Right atrium auricular region (tissue), 2 donors: ENCODE measurements around the gene BRWD1. TPM values are rescaled to one million over a fixed set of nuclear protein-coding genes. Genes with fewer than 3 reads are reported as not detected.

Source experiments
- DNase-seq: peaks from one replicate; pipeline ENCODE4 v3.0.0-alpha.2; 2019; ENCODE audit warnings: low spot score
- H3K27ac ChIP-seq, 2 donors: fragments of 200-600 bp; sonication (generic); 1 replicate in 1 of 2; 2 replicates in 1 of 2; pipeline ENCODE4 v1.5.1; 2016 to 2019
- H3K27me3 ChIP-seq, 2 donors: fragments of 200-600 bp; sonication (generic); one replicate each; pipeline versions ENCODE4 v1.5.1 to v1.6.0; 2017 to 2019
- H3K36me3 ChIP-seq: fragments of 200-600 bp; sonication (generic); one replicate; pipeline ENCODE4 v1.5.1; 2016
- H3K4me1 ChIP-seq, 2 donors: fragments of 200-600 bp; sonication (generic); one replicate each; pipeline versions ENCODE4 v1.5.1 to v1.6.0; 2017 to 2019
- H3K4me3 ChIP-seq, 2 donors: fragments of 200-600 bp; sonication (generic); 1 replicate in 1 of 2; 2 replicates in 1 of 2; pipeline ENCODE4 v1.5.1; 2017 to 2019; ENCODE audit warnings: mild to moderate bottlenecking in 1 of 2, moderate library complexity in 1 of 2
- H3K9me3 ChIP-seq, 2 donors: fragments of 200-600 bp; sonication (generic); one replicate each; pipeline ENCODE4 v1.5.1; 2019
- total RNA-seq, 2 donors: library from RNA; depleted of rRNA; stranded (reverse); fragments of >200 nt; gene quantifications; one replicate each; pipeline ENCODE4 v1.1.0, GENCODE V29; 2016
- TF ChIP-seq, protein P1 (sequence below), 2 donors: fragments of 200-600 bp; sonication (generic); IDR thresholded peaks; one replicate each; pipeline ENCODE4 v1.5.1; 2019; ENCODE audit warnings: antibody characterized with exemption in 2 of 2

The BRWD1 gene
- total RNA-seq, 2 donors from 2014 or later: 40.6 TPM

DNA sequence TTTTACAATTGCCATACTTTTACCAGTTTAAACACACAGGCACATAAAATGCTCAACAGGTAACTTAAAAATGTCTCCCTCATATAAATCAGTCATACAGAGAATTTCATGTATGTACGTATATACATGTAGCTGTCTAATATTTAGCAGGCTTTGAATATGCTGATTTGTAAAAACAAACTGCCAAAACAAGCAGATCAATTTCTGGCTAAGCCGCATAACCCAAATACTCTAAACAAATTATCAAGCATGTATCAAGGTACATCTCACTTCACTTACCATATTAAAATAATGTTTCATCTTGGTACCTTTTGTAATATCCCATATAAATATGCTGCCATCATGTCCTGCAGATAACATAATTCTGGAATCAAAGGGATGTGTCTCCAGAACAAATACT lies 43.8 kb downstream of the BRWD1 start:
- no peak overlapping the region for H3K4me3 ChIP-seq
- no peaks in the 10 kb centered on the region for H3K4me1 ChIP-seq
- H3K27ac ChIP-seq: no peak overlapping the region
- H3K36me3 ChIP-seq: peaks cover 74% of the 10 kb centered on the region
- no peaks in the 10 kb centered on the region for H3K9me3 ChIP-seq
- no peak for DNase-seq
- TF ChIP-seq, protein P1, sequence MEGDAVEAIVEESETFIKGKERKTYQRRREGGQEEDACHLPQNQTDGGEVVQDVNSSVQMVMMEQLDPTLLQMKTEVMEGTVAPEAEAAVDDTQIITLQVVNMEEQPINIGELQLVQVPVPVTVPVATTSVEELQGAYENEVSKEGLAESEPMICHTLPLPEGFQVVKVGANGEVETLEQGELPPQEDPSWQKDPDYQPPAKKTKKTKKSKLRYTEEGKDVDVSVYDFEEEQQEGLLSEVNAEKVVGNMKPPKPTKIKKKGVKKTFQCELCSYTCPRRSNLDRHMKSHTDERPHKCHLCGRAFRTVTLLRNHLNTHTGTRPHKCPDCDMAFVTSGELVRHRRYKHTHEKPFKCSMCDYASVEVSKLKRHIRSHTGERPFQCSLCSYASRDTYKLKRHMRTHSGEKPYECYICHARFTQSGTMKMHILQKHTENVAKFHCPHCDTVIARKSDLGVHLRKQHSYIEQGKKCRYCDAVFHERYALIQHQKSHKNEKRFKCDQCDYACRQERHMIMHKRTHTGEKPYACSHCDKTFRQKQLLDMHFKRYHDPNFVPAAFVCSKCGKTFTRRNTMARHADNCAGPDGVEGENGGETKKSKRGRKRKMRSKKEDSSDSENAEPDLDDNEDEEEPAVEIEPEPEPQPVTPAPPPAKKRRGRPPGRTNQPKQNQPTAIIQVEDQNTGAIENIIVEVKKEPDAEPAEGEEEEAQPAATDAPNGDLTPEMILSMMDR (IDR thresholded peaks at IDR 0.05): no peak
- H3K27me3 ChIP-seq: no peaks in the 10 kb centered on the region

DNA sequence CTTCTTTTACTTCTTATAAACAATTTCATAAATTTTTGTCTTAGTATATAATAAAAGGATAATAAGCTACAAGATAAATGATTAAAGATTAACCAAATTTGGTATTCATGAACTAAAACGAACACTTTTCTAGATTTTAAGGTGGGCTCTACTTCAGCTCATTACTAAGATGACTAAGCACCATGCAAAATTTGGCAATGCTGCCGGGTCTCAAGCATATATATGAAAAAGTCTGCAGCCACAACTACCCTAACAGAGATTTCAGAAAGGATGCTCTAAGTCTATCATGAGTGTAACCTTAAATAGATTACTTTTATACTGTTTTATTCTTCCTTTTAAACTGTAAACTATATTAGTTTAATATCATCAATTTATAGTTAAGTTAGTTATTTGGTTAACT lies 47.8 kb downstream of the BRWD1 start:
- no peaks in the 10 kb centered on the region for H3K4me1 ChIP-seq
- H3K4me3 ChIP-seq: no peak overlapping the region
- peaks cover 63% of the 10 kb centered on the region for H3K36me3 ChIP-seq
- TF ChIP-seq, protein P1 (IDR thresholded peaks at IDR 0.05): no peak
- H3K27ac ChIP-seq: no peak overlapping the region
- H3K27me3 ChIP-seq: no peaks in the 10 kb centered on the region
- H3K9me3 ChIP-seq: no peaks in the 10 kb centered on the region
- DNase-seq: no peak

DNA sequence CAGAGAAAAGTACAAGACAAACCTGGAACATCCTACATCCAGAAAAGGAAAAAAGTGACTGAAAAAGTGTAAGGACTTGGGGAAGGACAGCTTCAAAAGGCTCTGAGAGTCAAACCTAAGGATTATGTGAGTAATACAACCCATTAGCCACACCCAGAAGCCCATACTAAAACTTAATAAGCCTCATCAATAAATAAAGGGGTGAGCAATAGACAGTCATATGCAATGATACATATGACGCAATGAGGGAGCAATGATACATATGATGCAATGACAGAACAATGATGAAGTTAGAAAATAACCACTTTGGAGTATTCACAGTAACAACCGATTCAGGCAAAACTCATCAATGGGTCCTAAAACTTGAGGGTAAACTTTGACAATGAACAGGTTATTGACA lies 50.1 kb downstream of the BRWD1 start:
- H3K4me3 ChIP-seq: no peak overlapping the region
- H3K27me3 ChIP-seq: no peaks in the 10 kb centered on the region
- no peaks in the 10 kb centered on the region for H3K9me3 ChIP-seq
- H3K27ac ChIP-seq: no peak overlapping the region
- no peaks in the 10 kb centered on the region for H3K4me1 ChIP-seq
- no peak for DNase-seq
- peaks cover 44% of the 10 kb centered on the region for H3K36me3 ChIP-seq
- TF ChIP-seq, protein P1 (IDR thresholded peaks at IDR 0.05): no peak

DNA sequence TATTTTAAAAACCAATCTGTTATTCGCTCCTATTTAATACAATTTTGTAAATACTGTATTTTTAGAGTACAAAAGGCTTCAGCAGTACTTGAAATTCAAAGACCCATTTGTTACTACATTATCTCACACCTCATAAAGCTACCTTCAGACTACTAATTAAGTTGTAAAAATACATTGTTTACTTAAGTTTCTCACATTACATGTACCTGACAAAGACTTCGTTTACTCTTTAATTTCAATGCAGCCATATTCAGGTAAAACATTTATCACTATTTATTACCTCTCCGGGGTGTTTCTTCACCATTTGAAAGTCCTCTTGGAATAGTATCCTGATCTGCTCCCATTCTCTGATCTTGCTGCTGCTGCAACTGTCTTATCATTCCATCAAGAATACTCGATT lies 55.2 kb downstream of the BRWD1 start:
- no peaks in the 10 kb centered on the region for H3K27me3 ChIP-seq
- TF ChIP-seq, protein P1 (IDR thresholded peaks at IDR 0.05): no peak
- no peak overlapping the region for H3K27ac ChIP-seq
- no peaks in the 10 kb centered on the region for H3K9me3 ChIP-seq
- no peak overlapping the region for H3K4me3 ChIP-seq
- peaks cover 44% of the 10 kb centered on the region for H3K36me3 ChIP-seq
- DNase-seq: no peak
- H3K4me1 ChIP-seq: no peaks in the 10 kb centered on the region

DNA sequence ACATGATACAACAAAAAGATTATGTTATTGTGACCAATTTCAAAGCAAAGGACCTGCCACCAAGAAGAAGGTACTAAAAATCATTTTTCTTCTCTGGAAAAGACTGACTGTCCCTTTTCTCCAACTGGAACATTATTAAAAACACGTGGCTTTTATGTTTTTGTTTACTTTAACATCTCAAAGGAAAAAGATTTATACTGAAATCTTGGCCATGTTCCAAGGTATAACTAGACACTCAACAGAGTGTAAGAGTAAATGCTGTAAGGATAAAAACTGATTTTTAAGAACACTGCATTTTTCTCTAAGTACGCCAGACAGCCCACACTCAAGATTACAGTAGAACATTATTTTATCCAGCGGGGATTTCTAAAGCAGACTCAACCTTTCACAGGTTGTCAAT lies 62.1 kb downstream of the BRWD1 start:
- Histone ChIP-seq H3K4me3 (no peak overlapping the region), H3K27ac (no peak overlapping the region), H3K9me3 (no peaks in the 10 kb centered on the region), H3K27me3 (no peaks in the 10 kb centered on the region), H3K4me1 (peaks cover 0 to 20% of the 10 kb centered on the region in 2 donors), H3K36me3 (peaks cover 47% of the 10 kb centered on the region)
- TF ChIP-seq, protein P1 (IDR thresholded peaks at IDR 0.05): no peak
- no peak for DNase-seq

DNA sequence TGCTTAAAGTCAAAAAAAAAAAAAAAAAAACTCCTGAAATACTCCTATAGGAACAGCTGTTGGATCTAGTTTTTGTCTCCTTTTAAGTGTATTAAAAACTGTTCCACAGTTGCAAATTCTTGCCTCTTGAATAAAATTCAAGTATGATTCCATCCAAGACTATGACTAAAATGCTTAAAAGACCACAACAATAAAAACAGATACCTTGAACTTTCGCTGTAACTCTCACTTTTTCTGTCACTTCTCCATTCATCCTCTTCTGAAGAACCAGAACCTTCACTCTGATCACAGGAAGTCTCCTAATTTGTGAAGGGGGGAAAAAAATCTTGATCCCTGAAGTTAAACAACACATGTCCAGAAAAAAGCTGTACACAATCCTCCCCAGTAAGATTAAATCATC lies 75.2 kb downstream of the BRWD1 start:
- H3K27me3 ChIP-seq: no peaks in the 10 kb centered on the region
- H3K4me3 ChIP-seq: no peak overlapping the region
- no peaks in the 10 kb centered on the region for H3K9me3 ChIP-seq
- DNase-seq: no peak
- H3K36me3 ChIP-seq: peaks cover 50% of the 10 kb centered on the region
- TF ChIP-seq, protein P1 (IDR thresholded peaks at IDR 0.05): no peak
- H3K27ac ChIP-seq: no peak overlapping the region
- H3K4me1 ChIP-seq: no peaks in the 10 kb centered on the region
